Measurements from ENCODE around the gene STRBP. TPM values are rescaled to one million over a fixed set of nuclear protein-coding genes. Genes with fewer than 3 reads are reported as not detected.

The STRBP gene
- total RNA-seq, 4 donors from 2014 or later, result 6.0 to 9.3 (median 8.1) TPM

GRCh38 chr9:123261006-123261677 lies 7.2 kb downstream of the STRBP start:
- ATAC-seq (ENCODE audit: low FRiP score) (no peak), DNase-seq (ENCODE audit: low spot score) (no peak)
- no peak for TF ChIP-seq CTCF (IDR thresholded peaks at IDR 0.05)

- no peak for ATAC-seq (ENCODE audit: low FRiP score)
- TF ChIP-seq CTCF (IDR thresholded peaks at IDR 0.05), result no peak
- DNase-seq (ENCODE audit: low spot score), result no peak
Measured at GRCh38 chr9:123260340-123260739, 8.0 kb downstream of the STRBP start.

- no peak for TF ChIP-seq CTCF (IDR thresholded peaks at IDR 0.05)
- no peak for DNase-seq (ENCODE audit: low spot score)
- no peak for ATAC-seq (ENCODE audit: low FRiP score)
Measured at GRCh38 chr9:123257276-123257675, 11.1 kb downstream of the STRBP start.

DNA sequence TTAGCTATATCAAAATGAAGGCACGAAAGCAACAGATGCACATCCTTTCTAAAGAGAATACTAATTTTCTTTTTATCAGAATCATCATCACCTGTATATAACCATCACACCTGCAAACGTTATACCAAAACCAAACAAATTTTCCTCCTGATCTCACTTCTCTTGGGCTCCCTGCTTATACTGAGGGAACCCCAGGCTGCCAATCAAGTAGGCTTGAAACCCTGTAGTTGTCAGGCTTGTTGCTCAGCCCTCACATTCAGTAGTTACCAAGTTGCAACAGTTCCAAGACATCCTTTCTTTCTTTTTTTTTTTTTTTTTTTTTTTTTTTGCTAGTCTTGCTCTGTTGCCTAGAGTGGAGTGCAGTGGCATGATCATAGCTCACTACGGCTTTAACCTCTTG lies 12.7 kb downstream of the STRBP start:
- no peak for TF ChIP-seq CTCF (IDR thresholded peaks at IDR 0.05)
- no peak for DNase-seq (ENCODE audit: low spot score)
- no peak for ATAC-seq (ENCODE audit: low FRiP score)

DNA sequence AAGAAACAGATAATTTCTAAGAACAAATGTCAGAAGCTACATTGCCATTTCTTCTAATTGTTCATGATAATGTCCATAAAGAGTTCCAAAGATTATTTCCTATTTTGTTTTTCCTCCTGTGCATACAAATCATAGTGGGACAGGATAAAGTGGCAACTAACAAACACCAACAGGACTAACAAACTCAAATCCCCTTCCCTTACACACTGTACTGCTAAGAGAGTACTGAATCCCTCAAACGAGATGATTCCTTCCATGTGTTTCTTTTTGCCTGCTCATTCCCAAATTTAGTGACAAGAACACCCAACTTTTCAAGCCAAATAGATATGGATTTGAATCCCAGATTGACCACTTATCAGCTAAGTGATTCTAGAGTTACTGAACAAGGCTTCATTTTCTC lies 15.2 kb downstream of the STRBP start:
- DNase-seq (ENCODE audit: low spot score) (no peak), ATAC-seq (ENCODE audit: low FRiP score) (no peak)
- no peak for TF ChIP-seq CTCF (IDR thresholded peaks at IDR 0.05)

GRCh38 chr9:123251741-123252140 lies 16.6 kb downstream of the STRBP start:
- no peak for TF ChIP-seq CTCF (IDR thresholded peaks at IDR 0.05)
- no peak for DNase-seq (ENCODE audit: low spot score)
- no peak for ATAC-seq (ENCODE audit: low FRiP score)

GRCh38 chr9:123251324-123251723 lies 17.1 kb downstream of the STRBP start:
- TF ChIP-seq CTCF (IDR thresholded peaks at IDR 0.05), result no peak
- ATAC-seq (ENCODE audit: low FRiP score) (no peak), DNase-seq (ENCODE audit: low spot score) (no peak)
